ENCODE results near the gene TCL1A. TPM values are rescaled to one million over a fixed set of nuclear protein-coding genes. Genes with fewer than 3 reads are reported as not detected.
"Not testable (repeated sequence)": the region's sequence is repeated elsewhere in the genome, so short reads cannot be mapped to it uniquely, and the experiment has no call there.

Gene TCL1A
- total RNA-seq: not detected
- long read RNA-seq: 0 reads

- H3K27ac ChIP-seq: no peak within 1 kb of the TSS
- DNase-seq (no peak), ATAC-seq (no peak)
Measured at GRCh38 chr14:95713596-95714371, at the start of gene TCL1A. TSS of gene TCL1A (minus strand) at chr14:95714125. CDS start at chr14:95714066, 59 bp downstream.

DNA sequence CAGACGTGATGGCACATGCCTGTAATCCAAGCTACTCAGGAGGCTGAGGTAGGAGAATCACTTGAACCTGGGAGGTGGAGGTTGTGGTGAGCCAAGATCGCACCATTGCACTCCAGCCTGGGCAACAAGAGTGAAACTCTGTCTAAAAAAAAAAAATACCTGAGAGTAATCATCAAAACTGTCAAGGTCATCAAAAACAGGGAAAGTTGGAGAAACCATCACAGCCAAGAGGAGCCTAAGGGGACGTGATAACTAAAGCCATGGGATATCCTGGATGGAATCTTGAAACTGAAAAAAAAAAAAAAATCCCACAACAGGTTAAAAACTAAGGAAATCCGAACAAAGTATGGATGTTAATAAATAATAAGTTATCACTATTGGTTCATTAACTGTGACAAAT, 49.1 kb upstream of the TCL1A start:
- ATAC-seq; H3K27me3 ChIP-seq; H3K9me3 ChIP-seq; H3K27ac ChIP-seq; DNase-seq; H3K4me3 ChIP-seq; intact Hi-C loops (cut with DNase I); H3K36me3 ChIP-seq; H3K4me1 ChIP-seq: not testable (repeated sequence)

More at GRCh38 chr14:95713596-95714371, at the start of gene TCL1A:
- intact Hi-C loops (cut with DNase I): no loop called here
- H3K36me3 ChIP-seq: no peaks in the 10 kb centered on the region
- H3K4me1 ChIP-seq: no peaks in the 10 kb centered on the region
- no peak for TF ChIP-seq CTCF (IDR thresholded peaks at IDR 0.05)
- no peak within 1 kb of the TSS for H3K4me3 ChIP-seq
- H3K27me3 ChIP-seq: peaks cover 14% of the 10 kb centered on the region
- no peaks in the 10 kb centered on the region for H3K9me3 ChIP-seq

DNA sequence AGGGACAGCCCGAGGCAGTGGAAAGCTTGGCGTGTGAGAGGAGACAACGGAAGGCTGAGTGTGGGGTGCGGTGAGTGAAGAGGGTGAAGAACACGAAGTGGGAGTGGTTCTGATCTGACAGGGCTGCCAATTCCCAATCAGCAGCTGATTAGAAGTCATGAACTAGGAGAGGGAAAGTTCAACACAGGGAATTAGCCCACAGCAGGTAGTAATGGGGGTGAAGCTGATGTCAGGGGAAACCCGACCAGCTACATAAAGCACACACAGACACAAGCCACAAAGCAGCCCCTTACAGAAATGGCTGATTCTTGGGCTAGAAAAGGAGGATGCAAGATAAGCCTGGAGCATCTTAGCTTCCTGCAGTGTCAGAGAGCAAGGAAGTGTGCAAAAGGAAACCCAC, 47.5 kb upstream of the TCL1A start:
- Histone ChIP-seq H3K4me1 (no peaks in the 10 kb centered on the region), H3K36me3 (no peaks in the 10 kb centered on the region), H3K9me3 (no peaks in the 10 kb centered on the region), H3K4me3 (no peak overlapping the region), H3K27ac (no peak overlapping the region), H3K27me3 (no peaks in the 10 kb centered on the region)
- DNase-seq (no peak), ATAC-seq (no peak)
- intact Hi-C loops (cut with DNase I): no loop called here
- no peak for TF ChIP-seq CTCF (IDR thresholded peaks at IDR 0.05)

DNA sequence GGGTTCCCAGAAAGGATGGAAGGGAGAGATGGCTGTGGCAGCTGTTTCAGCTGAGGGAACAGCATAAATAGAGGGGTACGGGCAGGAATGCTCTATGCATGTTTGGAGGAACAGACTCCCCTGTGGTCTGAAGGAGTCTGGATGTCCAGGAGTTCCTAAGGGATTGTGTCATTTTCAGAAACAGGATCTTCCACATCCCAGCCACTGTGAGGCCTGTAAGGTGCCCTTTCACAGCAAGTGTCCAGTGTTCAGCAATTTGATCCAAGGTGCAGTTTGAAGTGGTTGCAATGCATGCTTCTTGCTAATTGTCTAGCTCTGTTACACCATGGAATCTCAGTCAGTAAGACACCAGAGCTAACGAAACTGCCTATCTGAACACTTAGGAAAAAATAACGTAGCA, 46.7 kb upstream of the TCL1A start:
- Histone ChIP-seq H3K27me3 (no peaks in the 10 kb centered on the region), H3K27ac (no peak overlapping the region), H3K4me3 (no peak overlapping the region), H3K36me3 (no peaks in the 10 kb centered on the region), H3K9me3 (no peaks in the 10 kb centered on the region), H3K4me1 (no peaks in the 10 kb centered on the region)
- ATAC-seq (no peak), DNase-seq (no peak)
- TF ChIP-seq CTCF (IDR thresholded peaks at IDR 0.05): no peak
- intact Hi-C loops (cut with DNase I): no loop called here

DNA sequence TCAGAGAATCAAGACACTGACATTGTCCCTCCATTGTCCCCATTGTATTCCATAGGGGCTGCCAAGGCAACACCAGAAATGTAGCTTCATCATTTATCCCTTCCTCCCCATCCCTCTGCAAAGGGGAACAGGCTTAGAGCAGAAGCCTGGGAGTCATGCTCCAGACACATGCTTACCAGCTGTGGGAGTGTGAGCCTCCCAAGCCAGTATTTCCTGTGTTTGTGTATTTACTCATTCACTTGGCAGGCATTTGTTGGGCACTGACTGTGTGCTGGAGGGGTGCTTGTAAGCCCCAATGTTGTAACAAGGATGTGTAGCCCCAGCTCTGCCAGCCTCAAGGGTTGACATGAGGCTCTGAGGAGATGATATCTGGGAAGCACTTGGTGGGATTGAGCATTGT, 46.0 kb upstream of the TCL1A start:
- H3K4me1 ChIP-seq: no peaks in the 10 kb centered on the region
- no peak overlapping the region for H3K27ac ChIP-seq
- DNase-seq (no peak), ATAC-seq (no peak)
- no peaks in the 10 kb centered on the region for H3K27me3 ChIP-seq
- no peak for TF ChIP-seq CTCF (IDR thresholded peaks at IDR 0.05)
- no peak overlapping the region for H3K4me3 ChIP-seq
- intact Hi-C loops (cut with DNase I): no loop called here
- no peaks in the 10 kb centered on the region for H3K9me3 ChIP-seq
- H3K36me3 ChIP-seq: no peaks in the 10 kb centered on the region

GRCh38 chr14:95758331-95758730, 44.4 kb upstream of the TCL1A start:
- no peaks in the 10 kb centered on the region for H3K4me1 ChIP-seq
- H3K27me3 ChIP-seq: no peaks in the 10 kb centered on the region
- H3K4me3 ChIP-seq: no peak overlapping the region
- DNase-seq (no peak), ATAC-seq (no peak)
- H3K9me3 ChIP-seq: no peaks in the 10 kb centered on the region
- no peak overlapping the region for H3K27ac ChIP-seq
- intact Hi-C loops (cut with DNase I): no loop called here
- no peak for TF ChIP-seq CTCF (IDR thresholded peaks at IDR 0.05)
- H3K36me3 ChIP-seq: no peaks in the 10 kb centered on the region
